ENCODE results near the gene EEF1A2.
A peak's percentile ranks its signal among the peaks of the same experiment; 100 is the strongest.

DNA sequence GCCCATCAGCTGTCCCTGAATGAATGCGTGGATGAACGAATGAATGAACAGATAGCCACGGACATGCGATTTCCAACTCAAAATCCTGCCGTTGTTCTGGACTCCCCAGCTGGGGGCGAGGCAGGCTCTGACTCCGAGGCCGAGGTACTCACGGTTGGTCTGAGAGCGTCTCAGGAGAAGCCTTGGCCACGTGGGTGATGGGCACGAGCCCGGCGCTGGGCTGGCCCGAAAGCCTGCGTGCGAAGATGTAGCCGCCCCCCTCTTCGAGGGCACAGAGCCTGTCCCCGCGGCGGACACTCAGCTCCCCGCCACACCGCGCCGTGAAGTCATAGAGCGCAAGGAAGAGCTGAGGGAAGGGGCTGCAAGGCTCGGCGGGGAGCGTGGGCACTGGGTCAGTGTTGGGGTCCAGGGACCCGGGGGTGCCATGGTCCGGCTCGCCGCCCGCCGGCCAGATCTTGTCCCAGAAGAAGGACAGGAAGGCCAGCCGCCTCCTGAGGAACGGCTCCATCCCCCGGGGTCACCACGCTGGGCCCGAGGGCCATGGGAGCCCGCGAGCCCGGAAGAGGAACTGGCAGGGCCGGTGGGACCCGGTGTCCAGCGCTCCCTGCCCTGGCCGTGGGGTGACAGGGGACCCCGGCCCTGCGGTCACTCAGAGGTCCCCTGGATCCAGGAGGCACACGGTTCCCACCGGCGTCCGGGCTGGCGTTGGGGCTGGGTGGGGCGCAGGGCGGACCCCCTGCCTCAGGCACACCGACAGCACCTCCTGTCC, 48.3 kb upstream of the EEF1A2 start:
- TF ChIP-seq, protein P1, sequence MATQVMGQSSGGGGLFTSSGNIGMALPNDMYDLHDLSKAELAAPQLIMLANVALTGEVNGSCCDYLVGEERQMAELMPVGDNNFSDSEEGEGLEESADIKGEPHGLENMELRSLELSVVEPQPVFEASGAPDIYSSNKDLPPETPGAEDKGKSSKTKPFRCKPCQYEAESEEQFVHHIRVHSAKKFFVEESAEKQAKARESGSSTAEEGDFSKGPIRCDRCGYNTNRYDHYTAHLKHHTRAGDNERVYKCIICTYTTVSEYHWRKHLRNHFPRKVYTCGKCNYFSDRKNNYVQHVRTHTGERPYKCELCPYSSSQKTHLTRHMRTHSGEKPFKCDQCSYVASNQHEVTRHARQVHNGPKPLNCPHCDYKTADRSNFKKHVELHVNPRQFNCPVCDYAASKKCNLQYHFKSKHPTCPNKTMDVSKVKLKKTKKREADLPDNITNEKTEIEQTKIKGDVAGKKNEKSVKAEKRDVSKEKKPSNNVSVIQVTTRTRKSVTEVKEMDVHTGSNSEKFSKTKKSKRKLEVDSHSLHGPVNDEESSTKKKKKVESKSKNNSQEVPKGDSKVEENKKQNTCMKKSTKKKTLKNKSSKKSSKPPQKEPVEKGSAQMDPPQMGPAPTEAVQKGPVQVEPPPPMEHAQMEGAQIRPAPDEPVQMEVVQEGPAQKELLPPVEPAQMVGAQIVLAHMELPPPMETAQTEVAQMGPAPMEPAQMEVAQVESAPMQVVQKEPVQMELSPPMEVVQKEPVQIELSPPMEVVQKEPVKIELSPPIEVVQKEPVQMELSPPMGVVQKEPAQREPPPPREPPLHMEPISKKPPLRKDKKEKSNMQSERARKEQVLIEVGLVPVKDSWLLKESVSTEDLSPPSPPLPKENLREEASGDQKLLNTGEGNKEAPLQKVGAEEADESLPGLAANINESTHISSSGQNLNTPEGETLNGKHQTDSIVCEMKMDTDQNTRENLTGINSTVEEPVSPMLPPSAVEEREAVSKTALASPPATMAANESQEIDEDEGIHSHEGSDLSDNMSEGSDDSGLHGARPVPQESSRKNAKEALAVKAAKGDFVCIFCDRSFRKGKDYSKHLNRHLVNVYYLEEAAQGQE (IDR thresholded peaks at IDR 0.05; ENCODE audit: low read depth): no peak
- TF ChIP-seq EGR1 (IDR thresholded peaks at IDR 0.05): no peak
- TF ChIP-seq TAF1 (IDR thresholded peaks at IDR 0.05; ENCODE audit: low read depth): no peak
- TF ChIP-seq EP300 (IDR thresholded peaks at IDR 0.05; ENCODE audit: borderline replicate concordance): no peak
- no peak for TF ChIP-seq YY1 (IDR thresholded peaks at IDR 0.05; ENCODE audit: low read depth)
- peak; percentile 49; the same call in 1 of the 2 replicates for TF ChIP-seq ZBTB7A (IDR thresholded peaks at IDR 0.05; ENCODE audit: low read depth)
- TF ChIP-seq TCF12 (IDR thresholded peaks at IDR 0.05; ENCODE audit: low read depth): no peak
- TF ChIP-seq CREB1 (IDR thresholded peaks at IDR 0.05; ENCODE audit: low read depth): no peak
- no peak for TF ChIP-seq CEBPB (IDR thresholded peaks at IDR 0.05)
- TF ChIP-seq, protein P2, sequence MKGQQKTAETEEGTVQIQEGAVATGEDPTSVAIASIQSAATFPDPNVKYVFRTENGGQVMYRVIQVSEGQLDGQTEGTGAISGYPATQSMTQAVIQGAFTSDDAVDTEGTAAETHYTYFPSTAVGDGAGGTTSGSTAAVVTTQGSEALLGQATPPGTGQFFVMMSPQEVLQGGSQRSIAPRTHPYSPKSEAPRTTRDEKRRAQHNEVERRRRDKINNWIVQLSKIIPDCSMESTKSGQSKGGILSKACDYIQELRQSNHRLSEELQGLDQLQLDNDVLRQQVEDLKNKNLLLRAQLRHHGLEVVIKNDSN (IDR thresholded peaks at IDR 0.05): no peak
- TF ChIP-seq FOXM1 (IDR thresholded peaks at IDR 0.05; ENCODE audit: borderline replicate concordance, low read depth): no peak
- no peak for TF ChIP-seq RAD21 (IDR thresholded peaks at IDR 0.05; ENCODE audit: low read depth)
- TF ChIP-seq, protein P3, sequence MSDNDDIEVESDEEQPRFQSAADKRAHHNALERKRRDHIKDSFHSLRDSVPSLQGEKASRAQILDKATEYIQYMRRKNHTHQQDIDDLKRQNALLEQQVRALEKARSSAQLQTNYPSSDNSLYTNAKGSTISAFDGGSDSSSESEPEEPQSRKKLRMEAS (IDR thresholded peaks at IDR 0.05): no peak
